Measurements from ENCODE around the gene TDRD5.
"Not testable (repeated sequence)": the region's sequence is repeated elsewhere in the genome, so short reads cannot be mapped to it uniquely, and the experiment has no call there.

The TDRD5 gene

DNA sequence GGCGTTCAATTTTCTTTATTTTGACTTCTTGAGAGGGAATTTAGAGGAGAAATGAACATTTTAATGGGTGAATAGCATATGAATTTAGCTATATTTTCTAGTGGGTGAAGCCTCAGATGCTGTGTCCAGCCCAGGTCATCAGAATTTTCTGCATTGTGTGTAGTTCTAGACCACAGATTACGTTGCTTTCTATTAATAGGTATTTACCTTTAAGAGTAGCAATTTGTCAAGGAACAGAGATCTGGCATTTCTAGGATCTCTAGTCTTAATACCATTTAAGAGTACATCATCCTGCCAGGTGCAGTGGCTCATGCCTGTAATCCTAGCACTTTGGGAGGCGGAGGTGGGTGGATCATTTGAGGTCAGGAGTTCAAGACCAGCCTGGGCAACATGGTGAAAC is 20.7 kb downstream of the TDRD5 start:
- no peak for DNase-seq

DNA sequence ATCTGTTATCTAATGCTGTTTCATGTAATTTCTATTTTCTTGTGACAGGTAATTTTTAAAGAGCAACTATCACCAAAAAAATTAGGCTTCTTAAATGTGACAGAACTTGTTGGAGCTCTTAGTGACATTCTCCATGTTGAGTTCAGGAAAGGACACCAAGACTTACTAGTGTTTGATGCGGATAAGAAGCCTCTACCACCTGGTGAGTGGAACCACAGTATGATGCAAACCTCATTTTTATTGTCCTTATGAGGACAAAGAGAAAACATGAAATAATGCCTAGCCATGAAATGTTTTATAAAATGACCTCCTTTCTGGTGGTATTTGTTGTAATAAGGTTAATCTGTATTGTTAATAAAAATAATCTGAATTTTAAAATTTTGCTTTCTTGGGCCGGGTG is 39.1 kb downstream of the TDRD5 start:
- DNase-seq, result no peak

DNA sequence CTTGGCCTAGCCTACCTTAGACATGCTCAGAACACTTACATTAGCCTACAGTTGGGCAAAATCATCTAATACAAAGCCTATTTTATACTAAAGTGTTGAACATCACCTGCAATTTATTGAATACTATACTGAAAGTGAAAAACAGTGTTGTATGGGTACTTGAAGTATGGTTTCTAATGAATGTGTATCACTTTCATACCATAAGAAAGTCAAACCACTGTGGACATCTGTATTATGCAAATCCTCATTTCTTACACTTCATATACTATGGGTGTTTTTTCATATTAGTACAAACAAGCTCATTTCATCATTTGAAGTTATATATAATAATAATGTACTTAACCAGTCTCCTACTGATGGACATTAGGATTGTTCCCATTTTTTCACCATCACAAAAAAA is 41.2 kb downstream of the TDRD5 start:
- no peak for DNase-seq

DNA sequence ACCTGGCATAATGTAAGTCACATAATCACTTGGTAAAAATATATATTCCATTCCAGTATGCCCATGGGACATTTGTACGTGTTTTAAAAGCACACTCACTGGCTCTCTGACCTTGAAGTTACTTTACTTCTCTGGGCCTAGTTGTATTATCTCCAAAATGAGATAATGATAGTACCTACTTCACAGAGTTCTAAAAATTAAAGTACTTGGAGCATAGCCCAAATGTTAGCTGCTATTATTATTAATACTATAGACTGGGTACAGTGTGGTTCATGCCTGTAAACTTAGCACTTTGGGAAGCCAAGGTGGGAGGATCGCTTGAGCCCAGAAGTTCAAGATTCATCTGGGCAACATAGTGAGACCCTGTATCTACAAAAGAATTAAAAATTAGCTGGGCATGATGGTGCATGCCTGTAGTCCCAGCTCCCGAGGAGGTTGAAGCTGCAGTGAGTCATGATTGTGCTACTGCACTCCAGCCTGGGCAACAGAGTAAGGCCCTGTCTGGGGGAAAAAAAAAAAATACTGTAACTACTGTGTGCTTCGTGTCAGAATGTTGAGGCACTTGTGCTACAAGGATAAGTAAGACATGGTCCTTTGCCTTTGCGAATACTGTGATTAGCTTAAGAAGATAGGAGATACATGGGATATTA is 45.7 kb downstream of the TDRD5 start:
- no peak for DNase-seq

DNA sequence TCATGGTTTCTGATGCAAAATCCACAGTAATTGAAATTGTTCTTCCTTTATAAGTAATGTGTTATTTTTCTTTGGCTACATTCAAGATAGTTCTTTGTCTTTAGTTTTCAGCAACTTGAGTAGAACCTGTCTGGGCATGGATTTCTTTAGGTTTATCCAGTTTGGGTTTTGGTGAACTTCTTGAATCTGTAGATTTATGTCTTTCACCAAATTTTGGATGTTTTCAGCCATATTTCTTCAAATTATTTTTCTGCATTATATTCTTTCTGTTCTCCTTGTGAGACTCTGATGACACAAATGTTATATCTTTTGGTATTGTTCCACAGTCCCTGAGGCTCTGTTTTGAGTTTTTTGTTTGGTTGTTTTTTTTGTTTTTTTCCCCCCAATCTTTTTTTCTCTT is 69.4 kb downstream of the TDRD5 start:
- DNase-seq, result no peak

DNA sequence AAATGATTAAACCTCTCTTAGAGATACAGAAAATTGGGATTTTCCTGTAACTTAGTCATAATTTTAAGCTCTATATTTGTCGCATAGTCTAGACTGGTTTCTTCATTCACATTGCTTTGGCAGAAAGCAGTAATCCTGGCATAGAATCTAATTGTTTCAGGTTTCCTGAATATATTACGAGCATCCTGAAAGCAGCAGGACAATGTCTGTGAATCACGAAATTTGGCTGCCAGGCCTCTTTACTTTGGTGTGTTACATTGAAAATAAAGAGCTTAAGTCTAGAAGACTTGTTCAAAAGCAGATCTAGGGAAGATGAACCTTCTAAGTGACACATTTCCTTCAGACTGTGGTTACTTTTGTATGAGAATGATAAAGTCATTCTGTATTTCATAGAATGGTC is 72.2 kb downstream of the TDRD5 start:
- DNase-seq, result no peak

DNA sequence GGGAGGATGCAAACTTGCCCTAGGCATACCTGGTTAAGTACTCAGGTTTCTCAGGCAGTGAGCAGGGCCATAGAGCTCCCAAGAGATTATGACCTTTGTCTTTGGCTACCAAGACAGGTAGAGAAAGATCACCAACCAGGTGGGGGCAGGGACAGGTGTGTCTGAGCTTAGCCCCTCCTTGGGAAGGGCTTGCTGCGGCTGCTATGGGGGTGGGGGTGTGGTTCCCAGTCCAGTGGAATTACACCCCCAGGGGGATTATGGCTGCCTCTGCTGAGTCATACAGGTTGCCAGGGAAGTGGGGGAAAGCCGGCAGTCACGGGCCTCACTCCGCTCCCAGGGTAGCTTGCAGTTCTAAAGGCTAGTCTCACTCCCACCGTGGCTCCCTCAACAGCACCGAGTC is 86.2 kb downstream of the TDRD5 start:
- DNase-seq, result no peak

DNA sequence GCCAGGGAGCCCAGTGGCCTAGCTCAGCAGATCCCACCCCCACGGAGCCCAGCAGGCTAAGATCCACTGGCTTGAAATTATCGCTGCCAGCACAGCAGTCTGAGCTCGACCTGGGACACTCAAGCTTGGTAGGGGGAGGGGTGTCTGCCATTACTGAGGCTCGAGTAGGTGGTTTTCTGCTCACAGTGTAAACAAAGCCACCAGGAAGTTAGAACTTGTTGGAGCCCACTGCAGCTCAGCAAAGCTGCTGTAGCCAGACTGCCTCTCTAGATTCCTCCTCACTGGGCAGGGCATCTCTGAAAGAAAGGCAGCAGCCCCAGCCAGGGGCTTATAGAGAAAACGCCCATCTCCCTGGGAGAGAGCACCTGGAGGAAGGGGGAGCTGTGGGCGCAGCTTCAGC is 102.9 kb downstream of the TDRD5 start:
- DNase-seq, result not testable (repeated sequence)

DNA sequence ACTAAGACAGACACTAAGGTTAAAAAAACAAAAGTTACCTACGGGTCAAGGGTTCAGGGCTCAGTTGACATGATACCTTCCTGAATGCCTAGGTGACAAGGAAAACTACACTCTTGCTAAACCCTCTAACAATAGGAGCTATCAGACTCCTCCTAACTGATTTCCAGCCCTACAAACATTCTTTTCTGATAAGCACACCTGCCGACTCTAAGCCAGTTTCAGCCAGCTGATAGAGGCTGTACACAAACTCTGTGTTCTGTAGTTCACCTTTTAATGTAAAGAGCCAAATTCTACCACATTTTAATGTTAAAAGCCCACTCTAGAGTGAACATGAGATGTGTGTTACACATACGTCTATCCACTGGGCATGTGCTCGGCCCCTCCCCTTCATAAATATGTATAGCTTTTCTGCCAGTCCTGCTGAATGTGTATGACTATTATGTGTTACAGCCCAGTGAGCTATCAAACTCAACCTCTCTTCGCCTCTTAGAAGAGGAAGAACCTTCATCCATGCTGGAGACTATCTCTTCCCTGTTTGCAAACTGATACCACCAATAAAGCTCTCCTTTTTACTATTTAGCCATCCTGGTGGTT is 111.4 kb downstream of the TDRD5 start:
- no peak for DNase-seq

DNA sequence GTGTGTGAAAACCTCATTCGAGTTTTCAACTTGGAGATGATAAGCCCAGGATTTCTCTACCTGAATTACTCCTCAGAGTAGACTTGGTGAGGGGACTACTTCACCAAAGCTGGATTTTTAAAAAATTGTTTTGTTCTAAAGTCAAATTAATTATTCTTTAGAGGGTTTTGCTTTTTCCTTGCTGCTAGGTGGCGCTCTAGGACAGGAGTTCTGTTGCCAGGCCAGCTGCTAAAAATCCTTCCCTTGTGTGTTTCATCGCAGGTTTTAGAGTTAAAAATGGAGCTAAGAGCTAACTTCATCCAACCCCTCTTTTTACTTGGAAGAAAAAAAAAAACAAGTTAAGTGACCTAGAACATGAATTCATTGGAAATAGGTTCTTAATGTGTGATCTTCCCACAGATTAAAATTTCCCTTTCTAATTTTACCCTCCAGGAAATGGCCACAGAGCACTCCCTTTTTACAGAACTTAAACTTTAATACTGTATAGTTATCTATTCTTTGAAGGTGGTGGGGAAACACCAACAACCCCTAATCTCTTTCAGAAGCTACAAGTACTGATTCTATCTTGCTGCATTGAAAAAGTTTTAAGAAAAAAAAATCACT is 114.8 kb downstream of the TDRD5 start:
- DNase-seq, result peak; percentile 41

DNA sequence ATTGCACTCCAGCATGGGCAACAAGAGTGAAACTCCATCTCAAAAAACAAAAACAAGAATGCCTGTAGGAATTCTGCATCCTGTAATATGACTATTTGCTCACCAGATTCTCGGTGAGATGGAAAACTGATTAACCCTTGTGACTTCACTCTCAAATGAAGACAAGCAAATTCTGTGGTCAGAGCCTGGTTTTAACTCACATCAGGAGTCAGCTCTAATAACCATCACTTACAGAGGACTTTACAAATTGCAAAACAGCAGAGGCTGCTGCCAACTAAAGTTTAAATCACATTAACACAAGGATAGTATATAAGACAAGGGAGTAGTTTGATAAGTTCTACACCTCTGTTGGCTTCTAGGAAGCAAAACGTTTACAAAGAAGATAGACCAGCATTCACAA is 115.8 kb downstream of the TDRD5 start:
- no peak for DNase-seq

DNA sequence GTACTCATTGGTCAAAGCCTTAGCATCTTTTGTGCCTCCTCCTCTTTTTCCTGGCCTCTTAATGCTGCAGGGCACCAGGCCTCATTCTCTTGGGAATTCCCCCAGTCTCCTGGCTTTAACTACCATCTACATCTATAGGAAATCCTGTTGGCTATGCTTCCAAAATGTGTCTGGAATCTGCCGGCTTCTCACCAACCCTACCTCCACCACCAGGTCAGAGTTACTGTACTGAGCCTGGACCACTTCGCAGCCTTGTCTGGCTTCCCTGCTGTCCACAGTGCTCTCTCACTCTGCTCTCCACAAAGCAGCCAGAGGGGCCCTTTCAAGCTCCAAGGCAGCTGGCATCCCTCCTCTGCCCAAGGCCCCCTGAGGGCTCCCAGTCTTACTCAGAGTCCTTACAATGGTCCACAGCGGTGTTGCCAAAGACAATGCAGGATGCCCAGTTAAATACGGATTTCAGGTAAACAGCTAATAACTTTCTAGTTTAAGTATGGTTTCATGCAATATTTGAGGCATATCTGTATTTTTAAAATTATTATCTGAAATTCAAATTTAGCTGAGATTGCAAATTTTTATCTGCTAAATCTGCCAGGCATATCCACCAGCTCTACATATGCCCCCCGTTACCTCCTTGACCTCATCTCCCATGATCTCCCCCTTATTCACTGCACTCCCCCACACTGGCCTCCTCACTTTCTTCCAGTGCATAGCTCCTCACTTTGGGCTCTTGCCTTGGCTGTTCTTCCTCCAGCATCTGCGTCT is 117.0 kb downstream of the TDRD5 start:
- no peak for DNase-seq

DNA sequence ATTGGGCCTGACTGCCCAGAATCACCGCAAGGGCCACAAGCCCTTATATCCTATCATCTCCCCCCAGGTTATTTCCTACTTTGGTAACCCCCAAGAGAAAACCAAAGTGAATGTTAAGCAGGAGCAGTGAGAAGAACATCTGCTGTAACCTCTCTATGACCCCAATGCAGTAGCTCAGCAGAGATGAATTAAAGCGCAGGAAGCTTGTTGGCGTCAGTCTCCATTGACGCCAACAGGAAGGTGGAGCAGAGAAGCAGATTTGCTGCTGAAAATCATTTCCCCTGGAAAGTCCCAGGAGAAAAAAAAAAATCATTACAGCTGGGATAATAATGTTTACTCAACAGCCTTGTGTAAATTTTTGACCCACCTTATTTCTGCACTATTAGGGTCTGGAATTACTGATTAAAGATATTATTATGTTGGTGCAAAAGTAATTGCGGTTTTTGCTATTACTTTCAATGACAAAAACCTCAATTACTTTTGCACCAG is 118.3 kb downstream of the TDRD5 start:
- DNase-seq, result peak; percentile 50

DNA sequence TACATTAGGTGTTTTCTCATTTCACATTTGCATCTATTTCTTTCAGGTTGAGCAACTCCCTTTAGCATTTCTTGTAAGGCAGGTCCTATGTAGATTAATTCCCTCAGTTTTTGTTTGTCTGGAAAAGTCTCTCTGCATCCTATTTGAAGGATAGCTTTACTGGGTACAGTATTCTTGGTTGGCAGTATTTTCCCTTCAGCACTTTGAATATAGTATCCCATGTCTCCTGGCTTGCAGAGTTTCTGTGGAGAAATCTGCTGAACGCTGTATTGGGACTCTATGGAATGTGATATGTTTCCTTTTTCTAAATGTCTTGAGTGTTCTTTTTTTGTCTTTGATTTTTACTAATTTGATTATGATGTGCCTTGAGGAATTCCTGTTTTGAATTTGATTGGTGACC is 122.5 kb downstream of the TDRD5 start:
- DNase-seq, result no peak

DNA sequence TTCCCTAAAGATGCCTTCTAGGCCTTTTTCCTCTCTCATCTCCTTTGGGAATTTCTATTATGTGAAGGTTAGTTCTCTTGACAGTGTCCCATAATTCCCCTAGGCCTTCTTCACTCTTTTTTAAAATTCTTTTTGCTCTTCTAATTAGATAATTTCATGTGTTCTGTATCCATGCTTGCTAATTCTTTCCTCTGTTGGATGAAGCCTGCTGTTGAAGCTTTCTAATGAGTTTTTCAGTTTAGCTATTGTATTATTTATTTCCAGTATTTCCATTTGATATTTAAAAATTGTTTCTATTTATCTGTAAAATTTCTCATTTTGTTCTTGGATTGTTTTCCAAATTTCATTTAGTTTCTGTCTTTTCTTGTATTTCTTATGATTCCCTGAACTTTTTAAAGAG is 123.0 kb downstream of the TDRD5 start:
- no peak for DNase-seq

DNA sequence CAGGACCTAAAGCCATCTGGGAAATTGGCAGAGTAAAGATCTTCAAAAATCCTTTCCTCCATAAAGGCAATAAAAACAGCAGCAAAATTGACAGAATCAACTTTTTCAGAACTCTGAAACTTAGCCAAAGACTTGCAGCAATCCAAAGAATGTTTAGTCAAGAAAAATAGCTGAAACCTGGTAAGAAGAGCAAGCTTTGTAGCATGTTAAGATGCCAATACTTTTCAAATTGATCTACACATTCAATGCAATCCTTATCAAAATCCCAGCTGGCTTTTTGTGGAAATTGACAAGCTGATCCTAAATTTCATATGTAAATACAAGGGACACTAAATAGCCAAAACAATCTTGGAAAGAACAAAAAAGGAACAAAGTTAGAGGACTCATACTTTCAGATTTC is 127.6 kb downstream of the TDRD5 start:
- no peak for DNase-seq

DNA sequence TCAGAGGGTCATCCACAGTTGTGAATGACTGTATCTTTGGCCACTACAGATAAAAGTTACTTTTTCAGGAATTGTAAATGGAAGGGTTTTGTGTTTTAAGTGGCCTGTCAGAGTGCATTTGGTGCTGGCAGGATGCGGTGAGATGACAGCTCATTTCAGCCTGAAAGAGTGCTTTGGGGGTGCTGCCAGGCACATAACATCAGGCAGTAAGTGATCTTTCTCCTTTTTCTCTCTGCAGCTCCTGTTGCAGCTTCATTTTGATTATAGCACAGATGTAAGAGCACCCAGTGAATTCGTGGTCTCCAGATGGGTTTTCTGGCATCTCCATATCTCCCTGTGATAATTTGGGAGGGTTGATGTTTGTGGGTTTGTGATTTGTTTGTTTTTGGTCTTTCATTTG is 136.6 kb downstream of the TDRD5 start:
- no peak for DNase-seq

DNA sequence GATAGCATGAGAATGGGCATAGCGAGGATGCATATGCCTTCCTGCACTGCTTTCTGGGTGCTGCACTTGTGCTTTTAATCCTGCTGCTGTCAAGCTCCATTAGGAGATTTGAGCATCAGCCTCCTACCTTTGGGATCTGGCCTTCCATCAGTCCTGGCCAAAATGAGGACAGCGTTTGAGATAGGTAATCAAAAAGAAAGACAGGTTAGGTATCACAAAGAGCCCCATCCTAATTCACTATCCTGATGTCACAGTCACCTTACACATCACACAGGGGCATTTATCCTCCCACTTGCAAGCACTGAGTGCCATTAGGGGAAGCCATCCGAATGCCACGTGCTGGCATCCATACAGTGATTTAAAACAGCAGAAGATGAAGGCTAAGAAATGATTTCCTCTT is 138.2 kb downstream of the TDRD5 start:
- DNase-seq, result no peak

DNA sequence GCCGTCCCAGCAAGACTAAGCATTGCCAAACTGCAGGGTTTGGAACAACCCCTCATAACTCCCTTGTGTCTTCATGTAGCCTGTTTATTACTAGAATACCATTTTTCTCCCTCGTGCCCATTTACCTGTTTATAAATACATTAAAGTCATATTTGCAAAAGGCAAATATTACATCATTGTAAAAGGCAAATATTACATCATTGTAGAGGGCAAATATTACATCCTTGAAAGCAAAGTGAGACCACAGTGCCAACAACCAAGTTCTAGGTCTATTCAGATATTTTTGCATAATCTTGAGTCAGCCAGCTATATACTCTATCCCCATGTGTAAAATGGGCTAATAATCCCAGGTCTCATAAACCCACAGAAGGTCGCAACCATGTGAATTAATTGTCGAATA is 140.0 kb downstream of the TDRD5 start:
- no peak for DNase-seq

All from NCI-H1092 (cell line).